HG03571 (cell line): Measurements from ENCODE around the gene TUBA3D.
"Not testable (repeated sequence)": the region's sequence is repeated elsewhere in the genome, so short reads cannot be mapped to it uniquely, and the experiment has no call there.

Source experiments
- ATAC-seq: cut with Tn5 transposase; IDR thresholded peaks from one replicate; pipeline ENCODE4 v1.9.1; 2021; ENCODE audit not compliant: unreplicated experiment

The TUBA3D gene

GRCh38 chr2:131531547-131532185, 55.7 kb downstream of the TUBA3D start:
- not testable (repeated sequence) for ATAC-seq
